GM13976 (cell line): ENCODE results near the gene APH1B.

Source experiments
- DNase-seq: peaks from one replicate; pipeline ENCODE4 v3.0.0; 2012; ENCODE audit warnings: low spot score
- in situ Hi-C: fragments of 300-500 bp; cut with MboI; formaldehyde crosslinking; loops from one replicate; pipeline ENCODE4 v1.12.0; 2022; ENCODE audit warnings: low sequenced_read_pairs, mixed read lengths, inconsistent platforms; ENCODE audit not compliant: unreplicated experiment
- TF ChIP-seq, protein P1 (sequence below): IDR thresholded peaks from 2 replicates; pipeline ENCODE4 v1.5.1; 2012; ENCODE audit warnings: borderline replicate concordance, mild to moderate bottlenecking; ENCODE audit not compliant: insufficient read depth; ENCODE audit errors: extremely low read depth, missing control alignments, control extremely low read depth

The APH1B gene

DNA sequence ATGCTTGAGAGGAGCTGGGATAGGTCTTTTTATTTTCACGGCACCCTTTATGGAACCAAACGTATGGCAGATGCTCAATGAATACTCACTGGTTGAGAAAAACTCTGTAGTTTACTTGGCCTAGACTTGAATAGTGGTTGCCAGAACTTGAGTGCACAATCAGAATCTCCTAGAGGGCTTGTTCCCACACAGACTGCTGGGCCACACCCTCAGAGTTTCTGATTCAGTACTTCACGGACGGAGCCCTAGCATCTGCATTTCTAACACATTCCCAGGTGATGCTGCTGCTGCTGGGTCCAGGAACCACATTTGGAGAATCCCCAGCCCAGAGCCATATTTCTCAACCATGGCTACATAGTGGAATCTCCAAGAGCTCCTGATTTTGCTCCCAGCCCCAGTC, 79.7 kb downstream of the APH1B start:
- TF ChIP-seq, protein P1, sequence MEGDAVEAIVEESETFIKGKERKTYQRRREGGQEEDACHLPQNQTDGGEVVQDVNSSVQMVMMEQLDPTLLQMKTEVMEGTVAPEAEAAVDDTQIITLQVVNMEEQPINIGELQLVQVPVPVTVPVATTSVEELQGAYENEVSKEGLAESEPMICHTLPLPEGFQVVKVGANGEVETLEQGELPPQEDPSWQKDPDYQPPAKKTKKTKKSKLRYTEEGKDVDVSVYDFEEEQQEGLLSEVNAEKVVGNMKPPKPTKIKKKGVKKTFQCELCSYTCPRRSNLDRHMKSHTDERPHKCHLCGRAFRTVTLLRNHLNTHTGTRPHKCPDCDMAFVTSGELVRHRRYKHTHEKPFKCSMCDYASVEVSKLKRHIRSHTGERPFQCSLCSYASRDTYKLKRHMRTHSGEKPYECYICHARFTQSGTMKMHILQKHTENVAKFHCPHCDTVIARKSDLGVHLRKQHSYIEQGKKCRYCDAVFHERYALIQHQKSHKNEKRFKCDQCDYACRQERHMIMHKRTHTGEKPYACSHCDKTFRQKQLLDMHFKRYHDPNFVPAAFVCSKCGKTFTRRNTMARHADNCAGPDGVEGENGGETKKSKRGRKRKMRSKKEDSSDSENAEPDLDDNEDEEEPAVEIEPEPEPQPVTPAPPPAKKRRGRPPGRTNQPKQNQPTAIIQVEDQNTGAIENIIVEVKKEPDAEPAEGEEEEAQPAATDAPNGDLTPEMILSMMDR, result no peak
- DNase-seq, result no peak
- in situ Hi-C loops, result no loop called here

DNA sequence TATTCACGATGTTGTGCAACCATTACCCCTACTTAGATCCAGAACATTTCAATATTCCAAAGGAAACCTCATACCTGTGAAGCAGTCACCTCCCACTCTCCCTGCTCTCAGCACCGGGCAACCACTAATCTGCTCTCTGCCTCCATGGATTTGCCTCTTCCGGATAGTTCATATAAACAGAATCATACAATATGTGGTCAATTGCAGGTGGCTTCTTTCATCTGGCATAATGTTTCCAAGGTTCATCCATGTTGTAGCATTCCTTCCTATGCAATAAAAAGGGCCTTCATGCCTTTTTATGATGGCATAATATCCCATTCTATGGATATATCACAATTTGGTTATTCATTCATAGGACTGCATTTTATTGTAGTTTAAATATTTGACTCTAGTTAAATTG, 80.3 kb downstream of the APH1B start:
- TF ChIP-seq, protein P1, result no peak
- DNase-seq, result no peak
- in situ Hi-C loops, result no loop called here

DNA sequence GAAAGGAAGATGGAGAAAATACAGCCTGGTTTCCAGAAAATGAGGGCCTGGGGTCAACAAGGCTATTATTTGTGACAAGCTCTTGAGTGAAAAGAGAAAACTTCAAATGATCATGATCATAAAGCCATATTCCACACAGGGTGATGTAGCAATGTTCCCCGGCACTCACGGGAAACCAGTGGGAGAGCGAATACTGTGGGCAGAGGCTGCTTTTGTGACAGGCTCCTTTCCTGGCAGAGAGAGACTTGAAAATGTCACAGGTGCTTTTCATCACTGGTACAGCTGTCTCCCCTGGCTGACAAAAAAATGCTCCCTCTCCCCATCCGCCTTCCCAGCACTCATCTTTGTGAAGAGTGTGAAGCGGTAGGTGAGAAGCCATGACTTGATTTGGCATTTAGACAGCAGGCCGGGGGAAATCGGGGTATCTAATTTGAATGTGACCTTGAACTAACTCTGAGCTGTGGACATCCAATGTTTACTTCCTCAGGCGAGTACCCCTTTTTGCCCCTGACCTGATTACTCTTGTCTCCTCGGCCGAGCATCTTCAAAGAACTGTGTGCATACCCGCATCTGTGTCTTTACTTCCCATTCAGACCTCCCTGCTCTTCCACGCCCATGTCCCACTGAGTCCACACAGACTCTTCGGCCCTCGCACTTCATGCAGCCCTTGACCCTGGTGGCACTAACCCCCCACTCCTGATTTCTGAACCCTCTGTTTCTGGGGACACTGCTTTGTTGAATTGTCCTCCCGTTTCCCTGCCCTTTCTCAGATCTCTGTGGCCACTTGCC, 81.0 kb downstream of the APH1B start:
- TF ChIP-seq, protein P1, result no peak
- in situ Hi-C loops, result no loop called here

More for the DNA sequence above, 81.0 kb downstream of the APH1B start:
- DNase-seq, result no peak
